ENCODE results near the gene LILRA1. TPM values are rescaled to one million over a fixed set of nuclear protein-coding genes. Genes with fewer than 3 reads are reported as not detected.
"Not testable (repeated sequence)": the region's sequence is repeated elsewhere in the genome, so short reads cannot be mapped to it uniquely, and the experiment has no call there.

The LILRA1 gene
- total RNA-seq, 1 experiment from 2014 or later, result not detected

- H3K4me2 ChIP-seq (ENCODE audit: low read length), result no peak overlapping the region
- BruUV-seq (replicated peaks), result no TSS peak
- no peak overlapping the region for H3K4me3 ChIP-seq (replicated peaks in 1 of 2; ENCODE audit: low read depth in 1 of 2, low read length in 2 of 2)
- H3K79me2 ChIP-seq (ENCODE audit: insufficient read depth, low read length), result no peaks in the 10 kb centered on the region
- no peaks in the 10 kb centered on the region for H3K9me3 ChIP-seq (ENCODE audit: control insufficient read depth in 1 of 2, insufficient read depth in 1 of 2, low read depth in 1 of 2, low read length in 2 of 2)
- no peaks in the 10 kb centered on the region for H4K20me1 ChIP-seq (ENCODE audit: insufficient read depth)
- ChIA-PET POLR2A (no interaction called here), RAD21 (ENCODE audit: low non-redundant PET in 1 of 2, low total read pairs in 2 of 2, uncharacterized antibody in 2 of 2, unreplicated experiment in 2 of 2) (no interaction called here), CTCF (no interaction called here)
- no peak for ATAC-seq
- no peaks in the 10 kb centered on the region for H3K36me3 ChIP-seq (ENCODE audit: control insufficient read depth in 1 of 2, insufficient read depth in 2 of 2, low read length in 2 of 2)
- H3K9ac ChIP-seq (ENCODE audit: low read length), result no peak overlapping the region
- no peak for TF ChIP-seq JUND (IDR thresholded peaks at IDR 0.05)
- no peak for TF ChIP-seq ATF3 (IDR thresholded peaks at IDR 0.05)
- no peak for TF ChIP-seq EGR1 (IDR thresholded peaks at IDR 0.05; ENCODE audit: low read depth)
- TF ChIP-seq TCF7L2 (IDR thresholded peaks at IDR 0.05; ENCODE audit: borderline replicate concordance, extremely low read depth, insufficient read depth, insufficient read length), result no peak
- TF ChIP-seq, protein P1, sequence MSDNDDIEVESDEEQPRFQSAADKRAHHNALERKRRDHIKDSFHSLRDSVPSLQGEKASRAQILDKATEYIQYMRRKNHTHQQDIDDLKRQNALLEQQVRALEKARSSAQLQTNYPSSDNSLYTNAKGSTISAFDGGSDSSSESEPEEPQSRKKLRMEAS (IDR thresholded peaks at IDR 0.05), result no peak
- TF ChIP-seq CEBPB (IDR thresholded peaks at IDR 0.05; ENCODE audit: low read depth), result no peak
- no peak for TF ChIP-seq EZH2 (IDR thresholded peaks at IDR 0.05)
- TF ChIP-seq ZNF274 (IDR thresholded peaks at IDR 0.05; ENCODE audit: low read depth, low read length), result no peak
- no peak for TF ChIP-seq SIN3A (IDR thresholded peaks at IDR 0.05; ENCODE audit: low read depth)
- no peak for TF ChIP-seq RAD21 (IDR thresholded peaks at IDR 0.05; ENCODE audit: low read depth)
- no peak for TF ChIP-seq POLR2AphosphoS5 (IDR thresholded peaks at IDR 0.05; ENCODE audit: low read depth, low read length)
- no peak for TF ChIP-seq SRF (IDR thresholded peaks at IDR 0.05; ENCODE audit: low read depth)
- TF ChIP-seq CTCF (IDR thresholded peaks at IDR 0.05 in 2 of 3, conservative IDR thresholded peaks at IDR 0.05 in 1 of 3; ENCODE audit: borderline replicate concordance in 1 of 3, insufficient read depth in 1 of 3, low read depth in 2 of 3, low read length in 2 of 3), result no peak
- TF ChIP-seq SP1 (IDR thresholded peaks at IDR 0.05; ENCODE audit: low read depth), result no peak
- TF ChIP-seq EZH2phosphoT487 (IDR thresholded peaks at IDR 0.05; ENCODE audit: borderline replicate concordance), result no peak
- TF ChIP-seq ELF1 (IDR thresholded peaks at IDR 0.05; ENCODE audit: borderline replicate concordance, low read depth), result no peak
- no peak for TF ChIP-seq REST (IDR thresholded peaks at IDR 0.05; ENCODE audit: low read depth)
- H3K9me2 ChIP-seq (ENCODE audit: insufficient read depth), result no peaks in the 10 kb centered on the region
- no peak for DNase-seq (ENCODE audit: low read depth, low spot score)
- no peak overlapping the region for H3K27ac ChIP-seq (ENCODE audit: low read depth, low read length)
- H3K27me3 ChIP-seq (ENCODE audit: insufficient read depth, low read length), result peaks cover 38% of the 10 kb centered on the region
- intact Hi-C loops (cut with micrococcal nuclease), result no loop called here
- H3K4me1 ChIP-seq (ENCODE audit: control insufficient read depth in 1 of 2, insufficient read depth in 2 of 2, low read length in 2 of 2), result no peaks in the 10 kb centered on the region
- H2AFZ ChIP-seq (ENCODE audit: low read depth, low read length, poor library complexity, severe bottlenecking), result no peak overlapping the region
Measured at GRCh38 chr19:54622431-54622830, 29.0 kb downstream of the LILRA1 start.

GRCh38 chr19:54624234-54624633, 30.8 kb downstream of the LILRA1 start:
- ATAC-seq; H3K9me3 ChIP-seq (ENCODE audit: control insufficient read depth in 1 of 2, insufficient read depth in 1 of 2, low read depth in 1 of 2, low read length in 2 of 2); H3K27ac ChIP-seq (ENCODE audit: low read depth, low read length); CTCF ChIA-PET; RAD21 ChIA-PET (ENCODE audit: low non-redundant PET in 1 of 2, low total read pairs in 2 of 2, uncharacterized antibody in 2 of 2, unreplicated experiment in 2 of 2); H2AFZ ChIP-seq (ENCODE audit: low read depth, low read length, poor library complexity, severe bottlenecking); intact Hi-C loops (cut with micrococcal nuclease); H3K9ac ChIP-seq (ENCODE audit: low read length); H3K79me2 ChIP-seq (ENCODE audit: insufficient read depth, low read length); H3K4me1 ChIP-seq (ENCODE audit: control insufficient read depth in 1 of 2, insufficient read depth in 2 of 2, low read length in 2 of 2); H3K36me3 ChIP-seq (ENCODE audit: control insufficient read depth in 1 of 2, insufficient read depth in 2 of 2, low read length in 2 of 2); DNase-seq (ENCODE audit: low read depth, low spot score); BruUV-seq (replicated peaks); H4K20me1 ChIP-seq (ENCODE audit: insufficient read depth); H3K4me2 ChIP-seq (ENCODE audit: low read length); H3K4me3 ChIP-seq (replicated peaks in 1 of 2; ENCODE audit: low read depth in 1 of 2, low read length in 2 of 2); POLR2A ChIA-PET; H3K9me2 ChIP-seq (ENCODE audit: insufficient read depth): not testable (repeated sequence)
- peaks cover 42% of the 10 kb centered on the region for H3K27me3 ChIP-seq (ENCODE audit: insufficient read depth, low read length)
